Astrocyte (in vitro differentiated cells and primary cell): ENCODE results near the gene KRTAP3-1. TPM values are rescaled to one million over a fixed set of nuclear protein-coding genes. Genes with fewer than 3 reads are reported as not detected.
"Not testable (repeated sequence)": the region's sequence is repeated elsewhere in the genome, so short reads cannot be mapped to it uniquely, and the experiment has no call there.

Experiments used
- DNase-seq: peaks from one replicate; pipeline ENCODE4 v3.0.0-alpha.2; 2010; ENCODE audit warnings: low read depth
- FAIRE-seq: peaks from 2 replicates; lab custom pipeline; 2011; peaks lifted over from hg19 to GRCh38; lab: Jason Lieb, UNC
- H2AFZ ChIP-seq: 2 replicates; pipeline ENCODE4 v1.6.0; 2012; ENCODE audit warnings: low read depth, low read length, inconsistent platforms
- H3K27ac ChIP-seq: 2 replicates; pipeline ENCODE4 v1.5.1; 2011; ENCODE audit warnings: low read depth, low read length, inconsistent platforms
- H3K27me3 ChIP-seq: 2 replicates; pipeline ENCODE4 v1.6.0; 2011; ENCODE audit warnings: low read length, inconsistent platforms; ENCODE audit not compliant: insufficient read depth
- H3K36me3 ChIP-seq: 2 replicates; pipeline ENCODE4 v1.5.1; 2011; ENCODE audit warnings: low read length, inconsistent platforms; ENCODE audit not compliant: insufficient read depth
- H3K4me1 ChIP-seq: 2 replicates; pipeline ENCODE4 v1.5.1; 2011; ENCODE audit warnings: low read length, inconsistent platforms; ENCODE audit not compliant: insufficient read depth
- H3K4me2 ChIP-seq: 2 replicates; pipeline ENCODE4 v1.6.0; 2012; ENCODE audit warnings: low read length, inconsistent platforms
- H3K4me3 ChIP-seq: 2 replicates; pipeline ENCODE4 v1.5.1; 2011; ENCODE audit warnings: low read depth, mild to moderate bottlenecking, low read length, inconsistent platforms; ENCODE audit not compliant: insufficient read depth
- H3K79me2 ChIP-seq: 2 replicates; pipeline ENCODE4 v1.6.0; 2012; ENCODE audit warnings: mild to moderate bottlenecking, low read length, inconsistent platforms; ENCODE audit not compliant: insufficient read depth
- H3K9ac ChIP-seq: 2 replicates; pipeline ENCODE4 v1.6.0; 2012; ENCODE audit warnings: mild to moderate bottlenecking, low read length, inconsistent platforms
- H3K9me3 ChIP-seq: 2 replicates; pipeline ENCODE4 v1.5.1; 2012; ENCODE audit warnings: low read depth, mild to moderate bottlenecking, low read length, inconsistent platforms; ENCODE audit not compliant: insufficient read depth
- H4K20me1 ChIP-seq: 2 replicates; pipeline ENCODE4 v1.6.0; 2012; ENCODE audit warnings: low read length, inconsistent platforms; ENCODE audit not compliant: insufficient read depth
- H3K27ac Mint-ChIP-seq: one replicate; pipeline ENCODE4 v1.8.0; 2021; ENCODE audit warnings: mild to moderate bottlenecking, mixed read lengths; ENCODE audit not compliant: unreplicated experiment
- H3K27me3 Mint-ChIP-seq: one replicate; pipeline ENCODE4 v1.8.0; 2021; ENCODE audit warnings: low read depth, mixed read lengths; ENCODE audit not compliant: unreplicated experiment
- H3K36me3 Mint-ChIP-seq: one replicate; pipeline ENCODE4 v1.8.0; 2021; ENCODE audit warnings: low read depth, mixed read lengths; ENCODE audit not compliant: unreplicated experiment
- H3K4me1 Mint-ChIP-seq: one replicate; pipeline ENCODE4 v1.8.0; 2021; ENCODE audit warnings: low read depth, mixed read lengths; ENCODE audit not compliant: unreplicated experiment
- H3K4me3 Mint-ChIP-seq: one replicate; pipeline ENCODE4 v1.8.0; 2021; ENCODE audit warnings: mild to moderate bottlenecking, moderate library complexity, mixed read lengths; ENCODE audit not compliant: unreplicated experiment
- H3K9me3 Mint-ChIP-seq: one replicate; pipeline ENCODE4 v1.8.0; 2021; ENCODE audit warnings: mild to moderate bottlenecking, mixed read lengths; ENCODE audit not compliant: unreplicated experiment
- EZH2 ChIP-seq: IDR thresholded peaks from 2 replicates; pipeline ENCODE4 v1.6.1; 2012; ENCODE audit warnings: mild to moderate bottlenecking, low read length, inconsistent platforms; ENCODE audit not compliant: insufficient read depth
- total RNA-seq: library from RNA; stranded (reverse); gene quantifications from 2 replicates; pipeline ENCODE4 v1.2.1, GENCODE V29; 2021
- TF ChIP-seq, protein P1 (sequence below): IDR thresholded peaks from 2 replicates; pipeline ENCODE4 v1.5.1; 2011; ENCODE audit warnings: low read depth, mild to moderate bottlenecking, inconsistent platforms, low read length, moderate library complexity; ENCODE audit not compliant: insufficient read depth

Gene KRTAP3-1
- total RNA-seq, 1 donor from 2014 or later: not detected

DNA sequence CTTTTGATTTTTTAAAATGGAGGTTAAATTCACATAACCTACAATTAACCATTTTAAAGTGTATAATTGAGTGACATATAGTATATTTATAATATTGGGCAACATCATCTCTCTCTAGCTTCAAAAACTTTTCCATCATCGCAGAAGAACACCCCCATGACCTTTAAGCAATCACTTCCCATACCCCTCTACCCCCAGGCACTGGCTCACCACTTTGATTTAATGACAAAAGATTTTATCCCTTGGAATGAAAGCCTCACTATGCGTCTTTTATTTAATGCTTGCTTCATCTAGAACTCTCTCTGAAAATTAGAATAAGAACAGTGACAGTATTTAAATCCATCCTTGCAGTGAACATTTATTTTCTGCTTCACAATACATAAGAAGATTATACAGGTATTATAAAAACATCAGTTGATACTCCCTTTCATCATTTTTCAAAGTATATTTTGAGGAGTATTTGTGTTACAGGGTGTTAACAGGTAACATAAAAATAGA, 29.0 kb upstream of the KRTAP3-1 start:
- no peak overlapping the region for H3K4me3 ChIP-seq

DNA sequence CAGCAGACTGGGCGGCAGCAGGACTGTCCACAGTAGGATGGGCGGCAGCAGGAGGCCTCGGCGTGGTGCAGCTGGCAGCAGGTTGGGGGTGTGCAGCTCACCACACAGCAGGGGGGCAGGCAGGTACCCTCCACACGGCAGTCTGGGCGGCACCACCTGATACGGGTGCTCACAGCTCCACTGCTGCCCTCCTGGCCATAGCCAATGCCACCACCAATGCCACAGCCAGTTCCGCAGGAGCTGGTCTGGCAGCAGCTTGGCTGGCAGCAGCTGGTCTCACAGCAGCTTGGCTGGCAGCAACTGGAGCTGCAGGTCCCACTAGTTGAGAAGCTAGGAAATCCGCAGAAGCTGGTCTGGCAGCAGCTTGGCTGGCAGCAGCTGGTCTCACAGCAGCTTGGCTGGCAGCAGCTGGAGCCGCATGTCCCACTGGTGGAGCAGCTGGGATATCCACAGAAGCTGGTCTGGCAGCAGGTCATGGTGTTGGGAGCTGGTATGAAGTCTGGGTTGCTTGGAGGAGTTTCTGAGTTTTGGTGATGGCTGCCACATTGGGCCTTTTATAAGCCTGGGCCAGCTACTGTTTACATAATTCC, 25.5 kb upstream of the KRTAP3-1 start, which contains the start of gene KRTAP1-3:
KRTAP1-3 (minus strand) TSS at position 529 of the 590 bp plus-strand sequence; CDS start at position 476, 53 bp downstream.
- H3K27me3 ChIP-seq, H3K4me1 Mint-ChIP-seq, H3K27ac Mint-ChIP-seq, H3K4me3 Mint-ChIP-seq, DNase-seq, H3K27me3 Mint-ChIP-seq, H3K9ac ChIP-seq, H3K9me3 Mint-ChIP-seq, FAIRE-seq, H4K20me1 ChIP-seq, H2AFZ ChIP-seq, H3K36me3 Mint-ChIP-seq, H3K9me3 ChIP-seq, H3K27ac ChIP-seq, H3K79me2 ChIP-seq, H3K4me1 ChIP-seq, H3K4me3 ChIP-seq, H3K36me3 ChIP-seq, H3K4me2 ChIP-seq: not testable (repeated sequence)

More for the DNA sequence above, 29.0 kb upstream of the KRTAP3-1 start:
- H3K27ac Mint-ChIP-seq: no peak overlapping the region
- Histone ChIP-seq H3K27ac (no peak overlapping the region), H3K9ac (no peak overlapping the region), H3K27me3 (no peaks in the 10 kb centered on the region), H4K20me1 (no peaks in the 10 kb centered on the region), H3K4me2 (no peak overlapping the region), H3K9me3 (no peaks in the 10 kb centered on the region), H2AFZ (no peak overlapping the region), H3K4me1 (no peaks in the 10 kb centered on the region), H3K36me3 (no peaks in the 10 kb centered on the region), H3K79me2 (no peaks in the 10 kb centered on the region)
- no peak for TF ChIP-seq EZH2
- TF ChIP-seq, protein P1, sequence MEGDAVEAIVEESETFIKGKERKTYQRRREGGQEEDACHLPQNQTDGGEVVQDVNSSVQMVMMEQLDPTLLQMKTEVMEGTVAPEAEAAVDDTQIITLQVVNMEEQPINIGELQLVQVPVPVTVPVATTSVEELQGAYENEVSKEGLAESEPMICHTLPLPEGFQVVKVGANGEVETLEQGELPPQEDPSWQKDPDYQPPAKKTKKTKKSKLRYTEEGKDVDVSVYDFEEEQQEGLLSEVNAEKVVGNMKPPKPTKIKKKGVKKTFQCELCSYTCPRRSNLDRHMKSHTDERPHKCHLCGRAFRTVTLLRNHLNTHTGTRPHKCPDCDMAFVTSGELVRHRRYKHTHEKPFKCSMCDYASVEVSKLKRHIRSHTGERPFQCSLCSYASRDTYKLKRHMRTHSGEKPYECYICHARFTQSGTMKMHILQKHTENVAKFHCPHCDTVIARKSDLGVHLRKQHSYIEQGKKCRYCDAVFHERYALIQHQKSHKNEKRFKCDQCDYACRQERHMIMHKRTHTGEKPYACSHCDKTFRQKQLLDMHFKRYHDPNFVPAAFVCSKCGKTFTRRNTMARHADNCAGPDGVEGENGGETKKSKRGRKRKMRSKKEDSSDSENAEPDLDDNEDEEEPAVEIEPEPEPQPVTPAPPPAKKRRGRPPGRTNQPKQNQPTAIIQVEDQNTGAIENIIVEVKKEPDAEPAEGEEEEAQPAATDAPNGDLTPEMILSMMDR: no peak
- no peaks in the 10 kb centered on the region for H3K9me3 Mint-ChIP-seq
- no peaks in the 10 kb centered on the region for H3K36me3 Mint-ChIP-seq
- FAIRE-seq (no peak), DNase-seq (no peak)
- H3K4me3 Mint-ChIP-seq: no peak overlapping the region
- H3K4me1 Mint-ChIP-seq: no peaks in the 10 kb centered on the region
- no peaks in the 10 kb centered on the region for H3K27me3 Mint-ChIP-seq

DNA sequence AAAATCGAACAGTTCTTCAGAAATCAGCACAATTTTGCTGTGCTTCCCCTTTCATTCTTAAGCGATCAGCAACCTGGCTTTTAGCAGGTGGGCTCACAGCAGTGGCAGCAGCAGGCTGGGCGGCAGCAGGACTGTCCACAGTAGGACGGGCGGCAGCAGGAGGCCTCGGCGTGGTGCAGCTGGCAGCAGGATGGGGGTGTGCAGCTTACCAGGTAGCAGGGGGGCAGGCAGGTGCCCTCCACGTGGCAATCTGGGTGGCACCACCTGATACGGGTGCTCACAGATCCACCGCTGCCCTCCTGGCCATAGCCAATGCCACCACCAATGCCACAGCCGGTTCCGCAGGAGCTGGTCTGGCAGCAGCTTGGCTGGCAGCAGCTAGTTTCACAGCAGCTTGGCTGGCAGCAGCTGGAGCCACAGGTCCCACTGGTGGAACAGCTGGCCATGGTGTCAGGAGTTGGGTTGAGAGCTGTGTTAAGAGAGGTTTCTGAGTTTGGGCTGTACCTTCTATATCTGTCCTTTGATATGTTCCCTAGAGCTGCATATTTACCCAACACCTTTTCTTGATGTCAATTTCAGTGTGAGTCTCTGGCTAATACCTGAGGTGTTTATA, 20.8 kb upstream of the KRTAP3-1 start, which contains the start of gene KRTAP1-4:
KRTAP1-4 (minus strand) TSS at position 563 of the 613 bp plus-strand sequence; CDS start at position 446, 117 bp downstream.
- H3K4me3 ChIP-seq: no peak within 1 kb of the TSS
- H3K27ac ChIP-seq: no peak within 1 kb of the TSS
- H3K27me3 ChIP-seq: no peaks in the 10 kb centered on the region
- peaks cover 5% of the 10 kb centered on the region for H3K4me1 ChIP-seq
- Mint-ChIP-seq H3K9me3 (no peaks in the 10 kb centered on the region), H3K4me1 (no peaks in the 10 kb centered on the region), H3K27me3 (no peaks in the 10 kb centered on the region), H3K4me3 (no peak within 1 kb of the TSS), H3K36me3 (no peaks in the 10 kb centered on the region), H3K27ac (no peak within 1 kb of the TSS)
- H2AFZ ChIP-seq: no peak within 1 kb of the TSS
- no peak for FAIRE-seq
- no peak for DNase-seq
- no peaks in the 10 kb centered on the region for H3K9me3 ChIP-seq
- no peak within 1 kb of the TSS for H3K9ac ChIP-seq
- no peaks in the 10 kb centered on the region for H3K36me3 ChIP-seq
- H3K4me2 ChIP-seq: no peak within 1 kb of the TSS
- no peaks in the 10 kb centered on the region for H4K20me1 ChIP-seq
- no peaks in the 10 kb centered on the region for H3K79me2 ChIP-seq
- TF ChIP-seq, protein P1: no peak
- no peak for TF ChIP-seq EZH2
